GM19043 (cell line): ENCODE measurements around the gene SNTG2.
"Not testable (repeated sequence)": the region's sequence is repeated elsewhere in the genome, so short reads cannot be mapped to it uniquely, and the experiment has no call there.

Experiments
- ATAC-seq: cut with Tn5 transposase; IDR thresholded peaks from one replicate; pipeline ENCODE4 v1.9.1; 2021; ENCODE audit warnings: low read depth; ENCODE audit not compliant: unreplicated experiment

The SNTG2 gene

DNA sequence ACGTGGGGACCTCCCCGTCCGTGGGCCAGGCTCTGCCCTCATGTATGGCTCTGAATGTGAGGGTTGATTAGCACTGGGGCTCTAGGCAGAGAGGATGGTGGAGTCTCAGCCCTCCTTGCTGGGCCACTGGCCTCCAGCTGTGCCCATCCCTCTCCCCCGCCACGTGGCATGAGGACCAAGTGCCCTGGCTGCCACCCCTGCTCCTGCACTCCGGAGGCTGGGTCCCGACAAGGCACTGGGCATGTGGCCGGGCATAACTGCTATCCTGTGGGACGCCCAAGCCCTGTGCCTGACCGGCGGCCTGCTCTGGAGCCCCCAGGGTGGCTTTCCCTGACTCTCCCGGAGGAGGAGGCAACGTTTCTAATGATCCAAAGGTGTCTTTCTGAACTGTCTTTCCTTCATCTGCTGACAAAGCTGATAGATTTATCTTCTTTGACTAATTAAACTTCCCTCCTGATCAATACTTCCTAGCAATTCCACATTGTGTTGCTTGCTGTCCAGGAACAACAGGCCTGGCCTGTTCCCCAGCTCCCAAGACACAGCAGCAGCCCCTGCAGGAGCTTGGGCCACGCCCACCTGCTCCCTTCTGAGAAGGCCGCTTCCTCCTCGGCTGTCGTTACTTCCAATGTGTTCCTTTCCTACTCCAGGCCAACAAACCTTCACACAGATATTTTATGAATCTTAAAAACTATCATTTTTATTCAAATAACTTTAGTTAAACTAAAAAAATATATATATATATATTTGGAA, 132.0 kb downstream of the SNTG2 start:
- ATAC-seq: no peak

DNA sequence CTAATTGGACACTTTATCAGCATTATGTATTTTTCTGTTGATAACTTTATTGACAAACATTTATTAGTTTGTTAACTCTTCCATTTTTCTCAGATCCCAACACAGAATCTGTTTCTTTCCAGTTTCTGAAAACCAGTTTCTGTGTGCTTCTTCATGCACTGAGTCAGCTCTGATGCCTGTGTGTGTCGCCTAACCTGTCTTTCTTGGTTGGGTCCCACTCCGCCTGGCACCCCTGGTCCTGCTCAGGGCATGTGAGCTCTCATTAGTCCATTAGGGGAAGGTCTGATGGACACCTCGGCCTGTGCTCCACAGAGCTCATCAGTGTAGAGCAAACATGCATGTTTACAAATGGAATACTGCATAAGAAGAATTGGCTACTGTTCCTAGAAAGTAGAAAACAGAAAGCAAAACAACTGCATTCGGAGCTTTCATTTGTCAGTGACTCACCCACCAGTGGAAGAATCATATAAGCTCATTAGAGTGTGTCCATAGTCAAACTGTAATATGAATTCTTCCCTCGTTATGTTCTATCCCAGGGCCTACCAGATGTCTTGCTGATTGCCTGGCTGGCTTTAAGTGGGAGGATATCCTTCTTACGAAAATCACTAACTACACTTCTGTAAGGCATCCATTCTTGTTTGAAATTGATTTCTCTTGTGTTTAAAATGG, 137.7 kb downstream of the SNTG2 start:
- no peak for ATAC-seq

DNA sequence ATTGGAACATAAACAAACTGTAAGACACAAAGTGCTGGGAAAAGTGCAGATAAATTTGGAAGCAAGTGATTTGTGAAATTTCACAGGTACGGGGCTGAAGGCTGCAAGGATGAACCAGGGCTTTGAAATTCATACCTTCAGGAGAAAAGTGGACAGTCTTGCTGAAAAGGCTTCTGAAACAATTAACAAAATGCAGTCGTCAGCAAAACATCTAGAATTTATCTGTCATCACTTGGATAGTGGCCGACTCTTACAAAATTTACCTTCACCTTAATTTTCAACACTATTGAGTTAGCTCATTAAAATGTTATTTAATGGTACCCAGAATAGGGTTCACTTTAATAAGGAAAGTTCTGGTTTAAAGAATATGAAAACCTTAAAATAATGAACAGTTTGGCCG, 138.3 kb downstream of the SNTG2 start:
- ATAC-seq: no peak

DNA sequence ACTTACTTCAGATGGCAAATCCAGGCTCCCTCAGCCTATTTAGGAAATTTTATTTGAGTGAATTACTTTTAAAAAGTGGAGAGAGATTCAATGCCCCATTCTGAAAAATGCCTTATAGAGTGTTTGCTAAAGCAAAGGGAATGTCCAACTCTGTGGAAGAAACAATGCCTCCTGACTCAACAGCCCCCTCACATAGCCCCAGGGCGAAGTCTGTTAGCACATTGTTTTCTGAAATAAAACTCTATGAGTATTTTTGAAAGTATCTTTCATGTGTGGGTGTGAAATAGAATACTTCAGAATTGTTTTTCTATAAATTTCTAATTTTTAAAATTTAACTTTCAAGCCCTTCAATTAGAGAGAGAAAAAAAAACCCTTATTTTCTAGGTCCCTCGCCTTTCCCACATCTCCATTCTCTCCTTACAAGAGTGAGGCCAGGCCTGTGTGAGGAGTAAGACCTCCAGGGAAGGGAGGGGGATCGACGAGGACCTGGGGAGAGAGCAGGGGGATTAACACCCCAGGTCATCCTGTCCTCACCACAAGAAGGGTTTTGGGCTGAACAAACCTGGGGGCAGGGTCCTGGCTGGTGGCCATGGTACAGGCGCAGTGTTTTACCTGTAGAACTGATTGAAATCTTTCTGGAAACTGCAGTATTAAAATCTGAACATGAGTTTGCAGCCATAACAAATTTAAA, 141.4 kb downstream of the SNTG2 start:
- ATAC-seq: no peak

DNA sequence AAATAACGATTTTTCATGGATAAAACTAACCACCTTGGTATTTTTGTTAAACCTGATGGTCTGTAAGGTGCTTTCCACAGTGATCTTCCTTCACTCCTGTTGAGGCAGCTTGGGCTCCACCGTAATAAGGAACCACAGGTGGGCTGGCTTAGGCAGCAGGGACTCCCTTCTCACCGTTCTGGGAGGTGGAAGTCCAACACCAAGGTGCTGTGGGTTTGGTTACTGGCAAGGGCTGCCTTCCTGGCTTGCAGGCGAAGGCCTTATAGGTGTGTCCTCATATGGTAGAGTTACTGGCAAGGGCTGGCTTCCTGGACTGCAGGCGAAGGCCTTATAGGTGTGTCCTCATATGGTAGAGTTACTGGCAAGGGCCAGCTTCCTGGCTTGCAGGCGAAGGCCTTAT, 143.0 kb downstream of the SNTG2 start:
- ATAC-seq: not testable (repeated sequence)

DNA sequence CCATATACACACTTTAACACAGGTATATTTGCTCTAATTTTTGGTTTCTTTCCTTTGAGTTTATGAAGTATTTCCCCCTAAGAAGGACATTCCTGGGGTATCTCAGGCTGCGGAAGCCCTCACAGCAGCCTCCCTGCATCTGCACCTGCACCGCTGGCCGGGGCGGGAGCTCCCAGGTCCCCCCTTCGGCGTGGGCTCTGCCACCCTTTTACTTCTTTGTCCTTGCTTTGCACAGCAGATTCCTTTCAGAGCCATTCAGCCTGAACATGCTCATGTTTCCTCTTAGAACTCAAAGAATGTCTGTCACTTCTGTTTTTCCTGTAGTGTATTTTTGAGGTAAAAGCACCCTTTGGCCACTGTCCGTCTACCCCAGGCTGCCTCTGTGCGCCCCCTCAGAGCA, 146.5 kb downstream of the SNTG2 start:
- no peak for ATAC-seq

DNA sequence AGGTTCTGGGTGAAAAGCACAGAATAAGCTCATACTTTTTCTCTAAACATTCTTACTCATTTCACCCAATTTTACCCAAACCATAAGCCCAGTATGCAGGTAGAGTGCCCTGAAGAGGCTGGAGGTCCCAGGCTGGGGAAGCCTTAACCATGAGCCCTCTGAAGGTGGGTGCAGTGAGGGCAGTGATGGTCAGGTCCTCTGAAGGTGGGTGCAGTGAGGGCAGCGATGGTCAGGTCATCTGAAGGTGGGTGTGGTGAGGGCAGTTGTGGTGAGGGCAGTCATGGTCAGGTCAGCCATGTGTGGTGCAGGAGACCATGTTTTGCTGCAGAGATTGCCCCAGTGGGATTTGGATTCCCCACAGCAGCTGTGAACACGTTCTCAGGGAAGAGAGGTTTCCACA, 148.8 kb downstream of the SNTG2 start:
- ATAC-seq: no peak

DNA sequence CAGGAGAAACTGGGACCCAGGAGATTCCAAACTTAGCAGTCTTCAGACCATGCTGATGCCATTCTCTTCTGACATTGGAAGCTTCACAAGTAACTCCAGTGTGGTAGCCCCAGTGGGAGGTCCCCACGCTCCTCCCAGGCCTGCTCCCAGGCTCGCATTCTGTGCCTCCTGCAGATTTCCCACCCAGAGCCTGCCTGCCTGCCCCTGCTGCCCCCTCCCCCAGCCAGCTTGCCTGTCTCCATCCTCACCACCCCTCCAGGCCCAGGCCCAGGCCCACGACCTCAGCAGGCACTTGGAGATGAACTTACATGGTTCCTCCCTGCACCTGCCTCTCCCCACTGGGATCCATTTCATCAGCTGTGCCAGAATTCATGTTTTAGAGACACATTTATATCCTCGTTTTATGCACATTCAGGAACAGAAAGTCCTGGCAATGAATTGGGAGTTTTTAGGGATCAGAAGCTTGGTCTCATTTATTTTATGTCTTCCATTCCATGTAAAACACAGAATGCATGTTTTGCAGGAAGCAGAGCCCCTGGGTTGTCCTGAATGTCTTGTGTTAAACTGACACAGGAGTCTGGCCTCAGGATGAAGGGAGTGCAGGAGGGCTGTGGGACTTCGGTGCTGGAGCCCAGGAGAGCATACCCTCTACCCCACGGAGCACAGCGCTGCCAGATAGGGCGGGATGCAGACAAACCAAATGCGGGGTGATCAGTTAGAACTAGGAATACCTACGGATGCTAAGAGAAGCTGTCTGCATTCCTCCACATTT, 150.5 kb downstream of the SNTG2 start:
- no peak for ATAC-seq

DNA sequence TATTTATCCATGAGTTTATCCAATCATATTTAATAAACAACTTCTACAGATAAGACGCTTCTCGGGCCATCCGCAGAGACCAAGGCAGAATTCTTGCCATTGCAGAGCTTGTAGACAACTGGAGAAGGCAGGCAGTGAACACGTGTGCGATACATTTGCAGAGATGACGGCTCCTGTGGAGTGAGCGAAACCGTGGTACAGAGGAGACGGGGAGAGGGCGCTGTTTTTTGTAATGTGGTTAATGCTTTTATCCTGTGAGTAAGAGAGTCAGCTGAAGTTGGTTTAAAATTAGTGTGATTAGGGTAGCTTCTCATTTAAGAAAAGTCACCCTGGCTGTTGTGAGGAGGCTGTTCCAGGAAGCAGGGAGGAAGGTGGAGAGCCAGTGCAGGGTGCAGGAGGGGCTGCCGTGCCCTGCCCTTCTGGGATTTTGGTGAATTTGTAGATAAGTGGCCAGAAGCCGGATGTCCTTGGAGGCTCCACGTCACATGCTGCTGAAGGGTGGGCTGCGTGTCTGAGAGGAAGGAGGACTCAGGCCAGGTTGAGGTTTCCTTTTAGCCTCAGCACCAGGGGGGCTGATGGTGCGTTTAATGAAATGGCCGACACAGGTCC, 151.4 kb downstream of the SNTG2 start:
- ATAC-seq: no peak

DNA sequence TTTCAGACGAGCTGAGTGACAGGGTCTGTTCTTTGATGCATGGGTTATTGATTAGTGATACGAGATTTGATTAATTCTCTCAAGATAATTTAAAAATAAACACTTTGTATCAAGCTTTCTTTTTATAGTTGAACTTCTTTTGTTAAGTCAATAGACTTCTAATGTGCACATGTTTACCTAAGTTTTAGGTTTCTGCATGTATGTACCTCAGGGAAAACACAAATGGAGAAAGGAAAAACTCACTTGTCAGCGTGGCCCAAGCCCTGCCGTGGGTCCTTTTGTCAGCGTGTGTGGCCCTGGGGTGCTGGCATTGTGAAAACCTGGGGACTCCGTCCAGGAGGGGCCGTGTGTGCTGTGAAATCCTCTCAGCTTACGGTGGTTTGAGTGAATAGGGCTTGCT, 153.7 kb downstream of the SNTG2 start:
- no peak for ATAC-seq

DNA sequence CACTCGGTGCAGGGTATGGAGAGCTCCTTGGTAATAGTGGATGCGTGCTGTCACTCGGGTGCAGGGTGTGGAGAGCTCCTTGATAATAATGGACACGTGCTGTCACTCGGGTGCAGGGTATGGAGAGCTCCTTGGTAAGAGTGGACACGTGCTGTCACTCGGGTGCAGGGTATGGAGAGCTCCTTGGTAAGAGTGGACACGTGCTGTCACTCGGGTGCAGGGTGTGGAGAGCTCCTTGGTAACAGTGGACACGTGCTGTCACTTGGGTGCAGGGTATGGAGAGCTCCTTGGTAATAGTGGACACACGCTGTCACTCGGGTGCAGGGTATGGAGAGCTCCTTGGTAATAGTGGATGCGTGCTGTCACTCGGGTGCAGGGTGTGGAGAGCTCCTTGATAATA, 155.7 kb downstream of the SNTG2 start:
- ATAC-seq: not testable (repeated sequence)

DNA sequence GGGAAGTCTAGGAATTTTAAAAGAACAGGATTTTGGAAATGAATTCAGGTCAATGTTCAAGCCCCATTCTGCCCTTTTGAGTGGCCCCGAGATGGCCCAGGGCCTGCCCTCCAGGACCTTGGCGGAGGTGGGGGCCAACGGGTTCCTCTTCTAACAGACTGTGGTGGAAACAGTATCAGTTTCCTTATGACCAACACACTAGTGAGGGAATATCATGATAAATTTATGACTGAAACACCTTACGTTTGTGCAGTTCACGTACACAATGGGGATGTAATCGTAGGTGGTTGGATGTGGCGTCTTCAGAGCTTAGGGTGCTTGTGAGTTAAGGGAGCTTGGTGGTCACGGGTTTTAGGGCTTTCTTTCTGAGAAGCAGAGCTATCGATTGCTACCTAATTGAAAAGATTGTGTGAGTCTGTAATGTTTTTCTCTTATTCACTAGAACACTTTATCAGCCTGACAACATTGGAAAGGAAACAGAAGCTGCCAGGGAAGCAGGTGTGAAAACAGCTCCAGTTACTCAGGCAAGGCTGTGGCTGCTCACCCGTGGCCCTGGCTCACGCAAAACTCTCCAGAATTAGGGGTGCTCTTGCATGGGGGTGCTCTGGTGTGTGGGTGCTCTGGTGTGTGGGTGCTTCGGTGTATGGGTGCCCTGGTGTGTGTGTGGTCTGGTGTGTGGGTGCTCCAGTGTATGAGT, 165.3 kb downstream of the SNTG2 start:
- no peak for ATAC-seq

DNA sequence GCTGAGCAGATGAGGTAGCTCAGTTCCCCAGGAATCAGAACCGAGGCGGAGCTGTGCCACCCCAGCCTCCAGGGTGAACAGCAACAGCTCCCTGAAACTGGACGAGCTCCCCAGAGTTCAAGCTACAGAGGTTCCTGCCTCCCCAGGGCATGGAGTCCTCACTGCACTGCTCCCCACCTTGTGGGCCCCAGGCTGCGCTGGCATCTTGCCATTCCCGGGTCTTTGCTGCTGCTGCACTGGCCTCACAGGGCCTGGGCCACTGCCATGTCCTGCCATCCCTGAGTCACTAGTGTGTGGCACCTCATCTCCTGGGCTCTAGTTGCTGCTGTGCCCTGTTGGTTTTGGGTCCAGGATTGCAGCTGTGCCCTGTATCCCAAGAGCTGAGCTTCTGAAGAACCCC, 166.9 kb downstream of the SNTG2 start:
- ATAC-seq: no peak

DNA sequence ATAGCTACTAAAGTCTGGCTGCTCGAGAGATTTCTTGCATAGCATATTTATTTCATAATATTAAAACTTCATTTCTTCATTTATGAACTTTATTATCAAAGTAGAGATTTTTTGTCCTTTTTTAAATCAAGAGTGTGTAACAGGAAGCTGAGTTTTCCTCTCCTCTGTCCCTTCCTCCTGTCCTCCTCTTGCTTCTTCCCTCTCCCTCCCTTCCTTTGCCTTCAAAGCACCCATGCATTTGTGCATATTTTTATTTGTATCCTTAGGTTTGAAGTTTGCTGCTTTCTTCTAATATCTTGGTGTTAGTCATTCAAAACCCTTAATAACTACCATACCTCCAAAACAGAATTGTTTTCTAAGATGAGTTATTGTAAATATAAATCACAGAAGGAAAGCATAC, 174.6 kb downstream of the SNTG2 start:
- no peak for ATAC-seq

DNA sequence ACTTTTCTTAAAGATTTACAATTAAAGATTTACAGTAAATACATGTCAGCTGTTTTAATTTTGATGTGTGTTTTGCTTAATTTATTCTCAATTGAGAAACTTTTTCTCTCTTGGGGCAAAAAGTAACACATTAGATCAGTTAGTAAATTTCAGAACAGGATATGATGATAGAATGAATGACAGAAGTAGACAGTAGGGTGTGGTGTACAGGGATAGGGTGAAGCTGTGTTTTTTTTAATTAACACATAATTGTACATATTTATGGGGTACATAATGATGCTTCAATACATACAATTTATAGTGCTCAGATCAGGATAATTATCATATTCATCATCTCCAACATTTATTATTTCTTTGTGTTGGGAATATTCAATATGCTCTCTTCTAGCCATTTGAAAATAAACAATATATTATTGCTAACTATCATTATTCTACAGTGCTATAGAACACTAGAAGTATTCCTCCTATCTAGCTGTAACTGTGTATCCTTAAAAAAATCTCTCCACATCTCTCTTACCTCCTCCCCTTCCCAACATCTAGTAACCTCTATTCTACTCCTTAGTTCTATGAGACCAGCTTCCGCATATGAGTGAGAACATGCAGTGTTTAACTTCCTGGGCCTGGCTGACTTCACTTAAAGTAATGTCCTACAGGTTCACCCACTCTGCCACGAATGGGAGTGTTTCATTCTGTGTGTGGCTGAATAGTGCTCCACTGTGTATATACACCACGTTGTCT, 175.2 kb downstream of the SNTG2 start:
- ATAC-seq: no peak

DNA sequence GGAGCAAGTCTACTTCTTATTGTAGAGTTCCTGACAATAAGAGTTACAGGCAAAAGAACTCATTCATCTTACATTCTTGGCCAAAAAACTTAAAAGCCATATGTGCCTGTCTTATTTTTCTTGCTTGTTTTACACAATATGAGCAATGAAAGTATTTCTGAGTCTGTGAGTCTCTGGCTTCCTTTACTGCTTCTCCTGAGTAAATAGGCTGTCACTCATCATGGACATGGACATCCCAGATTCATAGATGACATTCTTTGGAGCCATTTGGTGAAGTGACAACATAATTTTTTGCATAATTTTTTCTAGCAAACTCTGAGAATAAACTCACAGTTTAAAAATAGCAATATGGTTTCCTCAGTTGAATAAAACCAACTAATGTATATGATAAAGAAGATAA, 179.3 kb downstream of the SNTG2 start:
- ATAC-seq: no peak

DNA sequence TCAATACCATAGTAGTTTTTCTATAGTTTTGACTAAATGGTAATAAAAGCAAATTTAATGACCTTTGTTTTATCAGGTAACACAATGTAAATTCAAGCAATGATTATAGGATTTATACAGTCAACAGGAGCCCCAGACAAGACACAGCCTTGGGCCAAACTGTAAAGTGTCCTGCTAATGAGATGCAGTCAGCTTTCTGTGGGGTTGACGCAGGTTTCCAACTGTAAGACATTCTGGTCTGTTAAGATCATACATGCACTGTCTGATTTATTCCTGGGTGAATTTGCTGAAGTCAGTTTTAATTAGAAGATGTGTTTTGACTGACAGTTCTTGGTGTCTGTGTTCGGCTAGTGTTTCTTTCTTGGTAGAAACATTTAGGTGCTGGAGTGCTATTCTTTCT, 180.3 kb downstream of the SNTG2 start:
- ATAC-seq: no peak

DNA sequence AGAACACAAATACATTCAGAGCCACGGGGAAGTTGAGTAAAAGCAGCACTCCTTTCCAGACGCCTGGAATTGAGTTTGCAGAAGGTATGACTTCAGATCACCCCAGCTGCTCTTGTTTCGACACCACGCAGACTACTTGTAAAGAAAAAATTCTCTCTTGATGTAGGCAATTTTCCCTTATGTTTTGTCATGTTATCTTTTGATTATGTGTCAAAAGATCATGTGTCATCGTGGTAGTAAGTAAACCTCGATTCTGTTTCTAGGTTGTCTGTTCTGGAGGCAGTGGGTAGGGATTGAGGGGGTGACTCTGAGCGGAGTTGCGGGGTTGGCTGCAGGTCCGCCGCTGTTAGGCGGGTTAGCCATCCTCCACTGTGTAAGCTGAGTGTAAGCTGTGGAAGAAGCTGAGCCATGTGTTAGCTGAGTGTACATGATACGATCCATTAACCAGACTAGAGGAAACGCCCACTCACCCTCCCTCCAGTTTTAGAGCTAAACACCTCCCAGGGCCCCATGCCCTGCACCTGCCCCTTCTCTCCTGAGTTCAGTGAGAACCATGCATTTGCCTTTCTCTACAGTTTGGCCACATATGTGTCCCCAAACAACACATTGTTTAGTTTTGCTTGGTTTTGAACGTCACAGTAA, 181.8 kb downstream of the SNTG2 start:
- no peak for ATAC-seq

DNA sequence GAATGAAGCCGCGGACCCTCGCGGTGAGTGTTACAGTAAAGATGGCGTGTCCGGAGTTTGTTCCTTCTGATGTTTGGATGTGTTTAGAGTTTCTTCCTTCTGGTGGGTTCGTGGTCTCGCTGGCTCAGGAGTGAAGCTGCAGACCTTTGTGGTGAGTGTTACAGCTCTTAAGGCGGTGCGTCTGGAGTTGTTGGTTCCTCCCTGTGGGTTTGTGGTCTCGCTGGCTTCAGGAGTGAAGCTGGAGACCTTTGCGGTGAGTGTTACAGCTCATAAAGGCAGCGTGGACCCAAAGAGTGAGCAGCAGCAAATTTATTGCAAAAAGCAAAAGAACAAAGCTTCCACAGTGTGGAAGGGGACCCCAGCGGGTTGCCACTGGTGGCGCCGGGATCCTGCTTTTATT, 183.2 kb downstream of the SNTG2 start:
- ATAC-seq: not testable (repeated sequence)
